Esophagus squamous epithelium (tissue), 4 donors: Measurements from ENCODE around the gene CES1.

ENCODE experiments used
- POLR2A ChIP-seq, 4 donors: fragments of 450-650 bp; IDR thresholded peaks; one replicate each; pipeline ENCODE4 v1.6.1; 2017; ENCODE audit warnings: antibody characterized with exemption in 4 of 4, mild to moderate bottlenecking in 4 of 4, moderate library complexity in 3 of 4
- TF ChIP-seq, protein P1 (sequence below), 6 experiments: fragments of 450-650 bp in 4 of 6; fragments of 200-600 bp in 2 of 6; sonication (generic) in 2 of 6; IDR thresholded peaks; one replicate each; pipeline ENCODE4 v1.5.1; 2016 to 2019; ENCODE audit warnings: antibody characterized with exemption in 6 of 6, mild to moderate bottlenecking in 4 of 6, moderate library complexity in 4 of 6

DNA sequence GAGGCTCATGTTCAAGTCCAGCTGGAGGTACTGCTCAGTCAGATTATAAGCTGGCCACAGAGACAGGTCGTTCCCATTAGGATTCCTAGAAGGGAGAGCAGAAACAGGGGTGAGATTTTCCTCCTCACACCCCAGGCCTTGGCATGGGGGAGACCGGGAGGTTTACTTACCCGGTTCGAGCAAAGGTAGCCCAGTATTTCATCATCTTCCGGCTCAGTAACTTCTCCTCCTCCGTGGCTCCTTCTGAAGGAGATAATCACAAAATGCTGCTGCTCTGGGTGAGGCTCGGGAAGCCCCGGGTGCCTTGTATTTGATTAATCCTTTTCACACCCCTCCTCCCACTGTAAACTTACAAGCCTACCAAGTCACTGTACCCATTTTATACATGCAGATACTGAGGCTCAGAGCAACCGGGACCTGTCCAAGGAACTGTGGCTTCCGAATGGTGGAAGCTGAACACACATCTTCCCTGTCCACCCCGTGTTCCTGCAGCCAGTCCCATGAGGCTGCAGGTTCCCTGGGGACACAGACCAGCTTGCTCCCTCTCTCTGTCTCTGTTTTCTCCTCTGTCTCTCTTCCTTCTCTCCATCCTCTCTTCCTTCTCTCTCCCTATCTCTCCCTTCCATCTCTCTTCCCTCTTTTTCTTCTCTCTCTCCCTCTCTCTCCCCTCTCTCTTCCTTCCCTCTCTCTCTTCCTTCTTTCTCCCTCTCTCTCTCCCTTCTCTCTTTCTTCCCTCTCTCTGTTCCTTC lies 13.9 kb upstream of the CES1 start:
- TF ChIP-seq, protein P1, sequence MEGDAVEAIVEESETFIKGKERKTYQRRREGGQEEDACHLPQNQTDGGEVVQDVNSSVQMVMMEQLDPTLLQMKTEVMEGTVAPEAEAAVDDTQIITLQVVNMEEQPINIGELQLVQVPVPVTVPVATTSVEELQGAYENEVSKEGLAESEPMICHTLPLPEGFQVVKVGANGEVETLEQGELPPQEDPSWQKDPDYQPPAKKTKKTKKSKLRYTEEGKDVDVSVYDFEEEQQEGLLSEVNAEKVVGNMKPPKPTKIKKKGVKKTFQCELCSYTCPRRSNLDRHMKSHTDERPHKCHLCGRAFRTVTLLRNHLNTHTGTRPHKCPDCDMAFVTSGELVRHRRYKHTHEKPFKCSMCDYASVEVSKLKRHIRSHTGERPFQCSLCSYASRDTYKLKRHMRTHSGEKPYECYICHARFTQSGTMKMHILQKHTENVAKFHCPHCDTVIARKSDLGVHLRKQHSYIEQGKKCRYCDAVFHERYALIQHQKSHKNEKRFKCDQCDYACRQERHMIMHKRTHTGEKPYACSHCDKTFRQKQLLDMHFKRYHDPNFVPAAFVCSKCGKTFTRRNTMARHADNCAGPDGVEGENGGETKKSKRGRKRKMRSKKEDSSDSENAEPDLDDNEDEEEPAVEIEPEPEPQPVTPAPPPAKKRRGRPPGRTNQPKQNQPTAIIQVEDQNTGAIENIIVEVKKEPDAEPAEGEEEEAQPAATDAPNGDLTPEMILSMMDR (IDR thresholded peaks at IDR 0.05), result no peak
- no peak for TF ChIP-seq POLR2A (IDR thresholded peaks at IDR 0.05)
